ENCODE data around the gene CYBB.

- no peak for TF ChIP-seq POLR2A (IDR thresholded peaks at IDR 0.05)
- TF ChIP-seq CTCF (IDR thresholded peaks at IDR 0.05): no peak
Measured at GRCh38 chrX:37846558-37846933, 66.7 kb downstream of the CYBB start.

Data from esophagus squamous epithelium (tissue), 4 donors.